WI38 (cell line): ENCODE measurements around the gene PTH1R.

Experiments used
- H3K4me3 ChIP-seq: 2 replicates; pipeline ENCODE4 v1.5.1; 2011; ENCODE audit warnings: low read depth, mild to moderate bottlenecking, control low read depth, low read length
- TF ChIP-seq, protein P1 (sequence below): IDR thresholded peaks from 2 replicates; pipeline ENCODE4 v1.5.1; 2012; ENCODE audit warnings: low read depth, mild to moderate bottlenecking, control low read depth, low read length

Gene PTH1R

DNA sequence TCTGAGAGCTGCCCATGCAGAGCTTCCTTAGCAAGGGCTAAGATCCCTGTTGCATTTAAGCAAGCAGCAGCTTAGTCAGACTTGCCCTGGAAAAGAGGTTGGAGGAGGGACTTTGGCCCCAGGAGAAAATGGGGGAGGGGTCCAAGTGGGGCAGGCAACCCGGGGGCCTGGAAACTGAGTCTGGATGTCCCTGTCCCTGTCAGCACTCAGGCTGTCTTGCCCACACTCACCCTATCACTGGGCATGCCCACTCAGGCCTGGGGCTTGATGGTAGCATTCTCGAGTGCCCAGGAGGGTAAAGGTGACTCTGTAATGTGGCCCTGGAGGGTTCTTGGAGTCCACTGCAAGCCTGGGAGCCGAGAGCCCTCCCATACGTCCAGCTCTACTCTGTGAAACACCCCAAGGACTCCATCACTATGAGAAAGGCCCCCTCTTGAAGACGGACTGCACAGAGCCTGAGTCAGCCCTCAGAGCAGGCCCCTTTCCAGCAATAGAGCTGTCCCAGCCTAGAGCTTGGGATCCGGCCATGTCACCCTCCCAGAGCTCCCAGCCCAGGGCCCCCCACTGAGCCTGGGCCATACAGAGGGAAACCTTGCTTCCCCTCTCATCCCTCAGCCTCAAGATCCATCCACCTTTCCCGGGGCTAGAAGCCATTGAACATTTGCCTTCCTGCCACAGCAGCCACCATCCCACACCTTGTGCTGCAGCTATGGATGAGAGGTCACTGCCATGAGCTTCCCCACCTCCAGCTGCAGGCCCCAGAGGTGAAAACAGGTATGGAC lies 27.6 kb upstream of the PTH1R start:
- TF ChIP-seq, protein P1, sequence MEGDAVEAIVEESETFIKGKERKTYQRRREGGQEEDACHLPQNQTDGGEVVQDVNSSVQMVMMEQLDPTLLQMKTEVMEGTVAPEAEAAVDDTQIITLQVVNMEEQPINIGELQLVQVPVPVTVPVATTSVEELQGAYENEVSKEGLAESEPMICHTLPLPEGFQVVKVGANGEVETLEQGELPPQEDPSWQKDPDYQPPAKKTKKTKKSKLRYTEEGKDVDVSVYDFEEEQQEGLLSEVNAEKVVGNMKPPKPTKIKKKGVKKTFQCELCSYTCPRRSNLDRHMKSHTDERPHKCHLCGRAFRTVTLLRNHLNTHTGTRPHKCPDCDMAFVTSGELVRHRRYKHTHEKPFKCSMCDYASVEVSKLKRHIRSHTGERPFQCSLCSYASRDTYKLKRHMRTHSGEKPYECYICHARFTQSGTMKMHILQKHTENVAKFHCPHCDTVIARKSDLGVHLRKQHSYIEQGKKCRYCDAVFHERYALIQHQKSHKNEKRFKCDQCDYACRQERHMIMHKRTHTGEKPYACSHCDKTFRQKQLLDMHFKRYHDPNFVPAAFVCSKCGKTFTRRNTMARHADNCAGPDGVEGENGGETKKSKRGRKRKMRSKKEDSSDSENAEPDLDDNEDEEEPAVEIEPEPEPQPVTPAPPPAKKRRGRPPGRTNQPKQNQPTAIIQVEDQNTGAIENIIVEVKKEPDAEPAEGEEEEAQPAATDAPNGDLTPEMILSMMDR = no peak
- H3K4me3 ChIP-seq = no peak overlapping the region

DNA sequence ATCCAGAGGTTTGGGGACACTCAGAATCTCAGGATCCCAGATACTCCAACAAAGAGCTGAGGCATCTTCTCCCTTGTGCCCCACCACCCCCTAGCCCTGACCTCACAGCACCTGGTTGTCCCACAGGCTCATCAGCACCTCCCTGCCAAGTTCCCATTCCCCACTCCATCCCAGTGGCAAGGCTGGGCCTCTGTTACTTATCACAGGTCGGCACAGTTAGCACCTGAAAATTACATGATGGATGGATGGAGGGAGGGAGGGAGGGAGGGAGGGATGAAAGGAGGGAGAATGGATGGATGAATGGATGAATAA lies 27.1 kb upstream of the PTH1R start:
- no peak overlapping the region for H3K4me3 ChIP-seq
- TF ChIP-seq, protein P1 = no peak

DNA sequence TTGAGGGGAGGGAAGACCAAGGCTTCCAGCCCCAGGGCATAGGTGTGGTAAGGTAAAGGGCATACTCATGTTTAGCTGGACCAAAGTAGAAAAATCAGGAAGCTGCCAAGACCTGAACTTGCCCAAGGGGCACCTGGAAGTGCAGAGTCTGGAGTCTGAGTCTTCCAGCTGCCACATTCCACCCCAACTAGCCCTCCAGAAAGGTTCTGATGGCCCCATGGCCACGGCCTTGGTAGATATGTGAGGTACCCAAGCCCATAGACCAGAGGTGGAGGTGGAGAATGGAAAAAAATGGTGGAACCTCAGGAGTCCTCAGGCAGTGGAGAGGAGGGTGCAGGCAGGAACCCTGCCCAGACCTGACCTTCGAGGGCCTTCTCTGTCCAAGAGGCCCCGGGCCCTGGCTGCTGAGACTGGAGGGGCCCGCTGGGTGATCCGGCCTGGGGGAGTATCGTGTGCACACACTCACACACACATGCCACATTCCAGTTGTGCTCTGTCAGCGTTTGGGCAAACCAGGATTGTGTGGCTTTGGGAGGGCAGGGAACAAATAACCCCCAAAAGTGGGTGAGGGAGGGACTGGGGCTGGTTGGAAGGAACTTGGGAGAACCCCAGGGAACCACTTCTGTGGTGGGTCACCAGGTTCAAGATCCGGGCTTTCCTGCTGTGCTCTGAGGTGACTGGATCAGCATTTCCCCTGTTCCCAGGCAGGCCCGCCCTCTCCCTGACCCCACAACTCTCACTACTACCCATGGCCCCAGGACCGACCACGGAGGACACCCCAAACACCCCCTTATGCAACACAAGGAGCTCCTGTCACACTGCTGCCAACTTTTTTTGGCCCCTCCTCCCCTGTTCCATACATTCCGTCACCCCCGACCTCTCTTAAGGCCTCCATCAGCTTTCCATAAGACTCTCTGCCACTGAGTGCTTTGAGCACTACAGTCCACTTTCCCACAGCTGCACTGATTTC lies 25.9 kb upstream of the PTH1R start:
- TF ChIP-seq, protein P1 = no peak

DNA sequence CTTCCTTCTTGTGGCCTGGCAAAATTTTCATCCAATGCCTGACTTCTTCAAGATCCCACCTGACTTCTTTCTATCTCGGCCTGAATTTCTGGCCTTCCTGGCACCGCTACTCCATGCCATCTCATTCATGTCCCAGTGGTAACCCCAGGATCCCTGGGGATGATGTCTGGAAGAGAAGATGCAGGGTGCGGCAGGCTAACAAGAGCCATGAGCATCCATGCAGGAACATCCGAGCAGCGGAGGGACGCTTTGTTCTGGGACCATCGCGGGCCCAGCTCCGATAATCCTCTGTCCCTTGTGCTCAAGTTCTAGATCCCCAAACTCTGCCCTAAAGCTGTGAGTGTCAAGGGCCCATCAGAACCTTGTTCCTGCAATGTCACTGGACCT lies 25.2 kb upstream of the PTH1R start:
- H3K4me3 ChIP-seq = no peak overlapping the region
- TF ChIP-seq, protein P1 = no peak

More for the DNA sequence above, 25.9 kb upstream of the PTH1R start:
- no peak overlapping the region for H3K4me3 ChIP-seq

DNA sequence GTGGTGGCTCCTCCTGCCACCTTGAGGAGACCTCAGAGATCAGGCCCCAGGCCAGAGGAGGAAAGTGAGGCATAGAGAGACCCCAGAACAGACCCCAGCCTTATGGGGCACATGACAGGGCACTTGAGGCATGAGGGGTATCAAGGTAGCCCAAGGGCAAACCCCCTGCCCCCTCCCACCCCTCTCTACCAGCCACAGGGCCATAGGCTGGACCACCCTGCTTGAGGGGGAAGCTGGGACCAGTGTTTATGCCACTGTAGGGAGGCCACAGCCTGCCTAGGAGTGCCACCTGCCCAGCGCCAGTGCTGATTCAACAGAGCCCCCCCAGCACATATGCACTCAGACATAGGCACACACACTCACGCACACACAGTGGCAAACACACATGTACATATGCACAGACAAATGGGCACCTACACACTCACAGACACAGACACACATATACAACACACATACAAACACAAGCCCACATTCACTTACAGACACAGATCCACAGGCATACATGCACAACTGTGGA lies 24.6 kb upstream of the PTH1R start:
- H3K4me3 ChIP-seq = no peak overlapping the region
- TF ChIP-seq, protein P1 = no peak

DNA sequence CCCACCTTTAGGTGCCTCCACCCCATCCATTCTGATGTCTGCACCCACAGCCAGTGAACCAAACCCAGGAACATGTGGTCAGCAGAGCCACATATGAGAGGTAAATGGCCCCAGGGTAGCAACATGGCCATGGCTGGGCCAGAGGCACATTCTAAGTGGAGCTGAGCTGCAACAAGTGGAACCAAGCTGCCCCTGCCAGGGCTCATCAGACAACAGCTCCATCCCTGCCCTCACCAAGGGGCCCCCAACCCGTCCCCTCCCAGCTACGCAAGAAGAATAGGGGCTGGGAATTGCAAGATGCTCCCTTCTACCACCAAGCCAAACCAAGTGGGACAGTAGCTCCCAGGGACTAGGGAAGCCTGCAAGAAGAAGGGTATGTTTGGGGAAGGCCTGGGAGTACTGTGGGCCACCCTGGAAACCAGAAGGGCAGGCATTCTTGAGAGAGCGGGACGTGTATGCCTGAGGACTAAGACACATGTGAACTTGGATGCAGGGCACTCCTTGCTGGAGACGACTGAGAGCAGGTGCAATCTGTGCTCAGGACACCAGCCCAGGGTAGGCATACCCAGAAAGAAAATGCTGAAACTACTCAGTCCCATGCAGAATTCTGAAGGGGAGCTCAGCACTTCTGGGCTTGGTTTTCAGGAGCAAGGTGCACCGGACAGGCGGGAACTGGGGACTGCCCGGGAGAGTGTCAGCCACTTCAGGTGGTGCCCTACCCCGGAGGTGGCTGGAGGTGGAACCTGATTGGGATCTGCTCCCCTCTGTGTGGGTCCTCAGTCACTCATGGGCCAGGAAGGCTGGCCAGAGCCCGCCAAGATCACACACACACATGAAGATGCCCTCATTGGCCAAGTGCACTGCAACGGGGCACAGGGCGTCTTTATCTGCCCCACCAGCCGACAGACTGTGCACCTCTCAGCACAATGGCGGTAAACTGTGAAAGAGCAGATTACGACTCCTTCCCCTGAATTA lies 23.8 kb upstream of the PTH1R start:
- TF ChIP-seq, protein P1 = no peak
- no peak overlapping the region for H3K4me3 ChIP-seq
